Type B pancreatic cell (in vitro differentiated cells): ENCODE measurements around the gene SEL1L3. TPM values are rescaled to one million over a fixed set of nuclear protein-coding genes. Genes with fewer than 3 reads are reported as not detected.

Source experiments
- DNase-seq: peaks from one replicate; pipeline ENCODE4 v3.0.0; 2021; ENCODE audit warnings: mixed read lengths; ENCODE audit not compliant: unreplicated experiment; ENCODE audit errors: extremely low spot score
- H3K27ac Mint-ChIP-seq: 2 replicates; pipeline ENCODE4 v1.8.0; 2021; ENCODE audit warnings: mild to moderate bottlenecking, mixed read lengths
- H3K27me3 Mint-ChIP-seq: 2 replicates; pipeline ENCODE4 v1.8.0; 2021; ENCODE audit warnings: mixed read lengths
- H3K36me3 Mint-ChIP-seq: 2 replicates; pipeline ENCODE4 v1.8.0; 2021; ENCODE audit warnings: mixed read lengths
- H3K4me1 Mint-ChIP-seq: one replicate; pipeline ENCODE4 v1.8.0; 2021; ENCODE audit warnings: mixed read lengths; ENCODE audit not compliant: unreplicated experiment
- H3K4me3 Mint-ChIP-seq: 2 replicates; pipeline ENCODE4 v1.8.0; 2021; ENCODE audit warnings: mild to moderate bottlenecking, mixed read lengths
- H3K9me3 Mint-ChIP-seq: 2 replicates; pipeline ENCODE4 v1.8.0; 2021; ENCODE audit warnings: mixed read lengths
- CTCF ChIP-seq: fragments of 200-600 bp; sonication (generic); conservative IDR thresholded peaks from 2 replicates; pipeline ENCODE4 v1.5.0; 2021; ENCODE audit warnings: antibody characterized with exemption, mild to moderate bottlenecking
- total RNA-seq: library from RNA; stranded (reverse); gene quantifications from 2 replicates; pipeline ENCODE4 v1.2.1, GENCODE V29; 2021; ENCODE audit warnings: low replicate concordance

SEL1L3 gene
- total RNA-seq, 1 donor from 2014 or later = 28.2 TPM

DNA sequence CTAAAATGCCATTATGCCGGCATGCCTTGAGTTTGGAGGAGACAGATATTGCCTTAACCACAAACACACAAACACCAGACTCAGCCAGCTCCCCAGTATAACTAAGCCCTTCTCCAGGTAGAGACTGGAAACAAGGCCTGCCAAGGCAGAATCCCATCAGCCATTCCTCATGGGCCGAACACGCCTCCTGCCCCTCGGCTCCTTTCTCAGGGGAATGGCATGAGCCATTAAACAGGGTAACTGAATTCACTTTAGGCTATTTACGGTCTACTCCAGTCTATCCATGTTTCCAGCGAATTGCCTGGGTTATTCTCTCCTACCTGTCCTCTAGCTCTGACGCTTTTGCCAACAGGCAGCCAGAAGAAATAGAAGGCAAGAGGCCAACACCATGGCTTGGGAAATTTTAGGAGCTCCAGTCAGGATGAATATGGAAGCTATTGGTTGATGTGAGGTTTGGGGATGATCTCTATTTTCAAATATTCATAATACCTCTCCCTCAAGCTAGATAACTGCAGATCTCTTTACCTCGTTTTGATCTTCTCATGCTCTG lies 4.9 kb downstream of the SEL1L3 start:
- Mint-ChIP-seq H3K4me3 (no peak overlapping the region), H3K27ac (no peak overlapping the region), H3K9me3 (peaks cover 5% of the 10 kb centered on the region), H3K4me1 (peaks cover 31% of the 10 kb centered on the region), H3K27me3 (peaks cover 30% of the 10 kb centered on the region), H3K36me3 (peaks cover 12% of the 10 kb centered on the region)
- DNase-seq = no peak
- no peak for TF ChIP-seq CTCF

DNA sequence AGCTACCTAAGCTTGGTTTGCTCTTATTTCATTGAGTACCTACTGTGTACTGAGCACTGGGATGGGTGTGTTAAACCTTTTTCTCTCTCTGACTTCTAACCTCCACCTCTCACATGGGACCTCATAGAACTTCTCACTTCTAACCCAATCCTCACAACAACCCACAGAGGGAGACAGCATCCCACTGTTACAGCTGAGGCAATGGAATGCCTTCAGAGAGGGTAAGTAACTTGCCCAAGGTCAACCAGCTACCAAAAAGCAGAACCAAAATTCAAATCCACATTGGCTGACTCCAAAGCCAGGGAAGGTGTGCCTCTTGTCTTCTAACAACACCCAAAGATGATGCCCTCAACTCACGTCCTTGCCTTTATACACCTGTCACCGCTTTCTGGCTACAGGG lies 5.4 kb downstream of the SEL1L3 start:
- TF ChIP-seq CTCF = no peak
- peaks cover 31% of the 10 kb centered on the region for H3K4me1 Mint-ChIP-seq
- no peak overlapping the region for H3K4me3 Mint-ChIP-seq
- H3K27ac Mint-ChIP-seq = no peak overlapping the region
- H3K9me3 Mint-ChIP-seq = peaks cover 5% of the 10 kb centered on the region
- H3K27me3 Mint-ChIP-seq = peaks cover 30% of the 10 kb centered on the region
- no peak for DNase-seq
- peaks cover 12% of the 10 kb centered on the region for H3K36me3 Mint-ChIP-seq

GRCh38 chr4:25856756-25857155 lies 6.0 kb downstream of the SEL1L3 start:
- H3K27ac Mint-ChIP-seq = no peak overlapping the region
- no peak for TF ChIP-seq CTCF
- peaks cover 5% of the 10 kb centered on the region for H3K9me3 Mint-ChIP-seq
- peaks cover 24% of the 10 kb centered on the region for H3K27me3 Mint-ChIP-seq
- DNase-seq = no peak
- H3K4me1 Mint-ChIP-seq = peaks cover 27% of the 10 kb centered on the region
- no peak overlapping the region for H3K4me3 Mint-ChIP-seq
- peaks cover 8% of the 10 kb centered on the region for H3K36me3 Mint-ChIP-seq

GRCh38 chr4:25852103-25852502 lies 10.7 kb downstream of the SEL1L3 start:
- peaks cover 10% of the 10 kb centered on the region for H3K4me1 Mint-ChIP-seq
- H3K27me3 Mint-ChIP-seq = no peaks in the 10 kb centered on the region
- no peak overlapping the region for H3K27ac Mint-ChIP-seq
- H3K36me3 Mint-ChIP-seq = peaks cover 3% of the 10 kb centered on the region
- peaks cover 5% of the 10 kb centered on the region for H3K9me3 Mint-ChIP-seq
- TF ChIP-seq CTCF = no peak
- H3K4me3 Mint-ChIP-seq = no peak overlapping the region
- no peak for DNase-seq

DNA sequence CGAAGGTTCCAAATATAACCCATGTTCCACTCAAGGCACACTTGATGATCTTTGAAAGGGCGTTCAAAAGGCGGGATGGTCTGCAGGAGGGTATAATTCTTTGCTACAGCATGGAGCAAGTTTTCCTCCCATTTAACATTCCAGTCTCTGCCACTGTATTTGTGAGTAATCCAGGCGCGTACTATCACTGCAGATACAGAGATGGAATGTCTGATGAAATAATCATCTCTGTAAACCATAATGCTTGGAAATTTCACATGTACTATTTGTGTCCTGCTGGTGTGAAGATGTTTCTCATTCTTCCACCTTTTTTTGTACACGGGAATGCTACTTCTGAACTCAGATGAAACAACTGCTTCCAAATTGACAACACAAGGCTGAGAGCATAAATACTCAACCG lies 15.5 kb downstream of the SEL1L3 start:
- Mint-ChIP-seq H3K9me3 (no peaks in the 10 kb centered on the region), H3K4me3 (no peak overlapping the region), H3K36me3 (peaks cover 3% of the 10 kb centered on the region), H3K4me1 (peaks cover 4% of the 10 kb centered on the region), H3K27ac (no peak overlapping the region), H3K27me3 (no peaks in the 10 kb centered on the region)
- no peak for TF ChIP-seq CTCF
- DNase-seq = no peak
